HL-60 (cell line): ENCODE measurements around the gene PCNX4.

Experiments used
- DNase-seq, 2 experiments: peaks; one replicate each; pipeline ENCODE4 v3.0.0-alpha.2; 2010 to 2020; ENCODE audit warnings: low read depth in 1 of 2, low spot score in 1 of 2
- H3K27ac ChIP-seq: fragments of 250-450 bp; sonication (Bioruptor Pico); replicated peaks from 2 replicates; pipeline ENCODE4 v1.5.1; 2020; ENCODE audit warnings: mild to moderate bottlenecking, moderate library complexity
- H3K27me3 ChIP-seq: fragments of 250-450 bp; sonication (Bioruptor Pico); 2 replicates; pipeline ENCODE4 v1.5.1; 2021; ENCODE audit warnings: mild to moderate bottlenecking, moderate library complexity; ENCODE audit not compliant: insufficient read depth, poor library complexity, severe bottlenecking
- H3K4me3 ChIP-seq: replicated peaks from 2 replicates; pipeline ENCODE4 v1.5.1; 2011; ENCODE audit warnings: mild to moderate bottlenecking, control low read depth, low read length; ENCODE audit not compliant: insufficient read depth
- GABPA ChIP-seq: IDR thresholded peaks from 2 replicates; pipeline ENCODE4 v1.6.1; 2012; ENCODE audit warnings: low read depth
- POLR2AphosphoS5 ChIP-seq: IDR thresholded peaks from 2 replicates; pipeline ENCODE4 v1.6.1; 2012; ENCODE audit warnings: low read depth
- SPI1 ChIP-seq: IDR thresholded peaks from 2 replicates; pipeline ENCODE4 v1.6.1; 2012; ENCODE audit warnings: low read depth, mild to moderate bottlenecking, borderline replicate concordance
- TF ChIP-seq, protein P1 (sequence below): IDR thresholded peaks from 2 replicates; pipeline ENCODE4 v1.6.1; 2012; ENCODE audit warnings: low read depth; ENCODE audit not compliant: insufficient replicate concordance
- TF ChIP-seq, protein P2 (sequence below): IDR thresholded peaks from one replicate; pipeline ENCODE4 v1.5.1; 2011; ENCODE audit warnings: low read length, control low read depth, inconsistent platforms; ENCODE audit not compliant: insufficient read depth

PCNX4 gene

DNA sequence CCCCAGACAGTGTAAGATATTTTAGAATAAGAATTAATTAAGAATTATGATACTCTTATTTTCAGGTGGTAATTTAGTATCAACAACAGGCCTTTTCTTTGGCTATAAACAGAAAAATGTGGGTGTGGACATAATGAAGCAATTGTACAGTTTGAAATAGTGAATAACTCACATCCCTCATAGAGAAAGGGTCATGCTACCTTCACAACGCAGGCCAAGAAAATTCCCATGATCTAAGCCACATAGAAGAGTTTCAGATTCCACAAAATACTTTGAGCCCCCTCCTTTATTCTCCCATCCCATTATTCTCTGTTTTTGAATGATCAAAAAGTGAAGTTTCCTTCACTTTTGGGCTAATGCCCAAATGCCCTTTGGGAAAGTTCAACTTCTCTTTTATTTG, 97.0 kb downstream of the PCNX4 start:
- DNase-seq = no peak
- TF ChIP-seq, protein P1, sequence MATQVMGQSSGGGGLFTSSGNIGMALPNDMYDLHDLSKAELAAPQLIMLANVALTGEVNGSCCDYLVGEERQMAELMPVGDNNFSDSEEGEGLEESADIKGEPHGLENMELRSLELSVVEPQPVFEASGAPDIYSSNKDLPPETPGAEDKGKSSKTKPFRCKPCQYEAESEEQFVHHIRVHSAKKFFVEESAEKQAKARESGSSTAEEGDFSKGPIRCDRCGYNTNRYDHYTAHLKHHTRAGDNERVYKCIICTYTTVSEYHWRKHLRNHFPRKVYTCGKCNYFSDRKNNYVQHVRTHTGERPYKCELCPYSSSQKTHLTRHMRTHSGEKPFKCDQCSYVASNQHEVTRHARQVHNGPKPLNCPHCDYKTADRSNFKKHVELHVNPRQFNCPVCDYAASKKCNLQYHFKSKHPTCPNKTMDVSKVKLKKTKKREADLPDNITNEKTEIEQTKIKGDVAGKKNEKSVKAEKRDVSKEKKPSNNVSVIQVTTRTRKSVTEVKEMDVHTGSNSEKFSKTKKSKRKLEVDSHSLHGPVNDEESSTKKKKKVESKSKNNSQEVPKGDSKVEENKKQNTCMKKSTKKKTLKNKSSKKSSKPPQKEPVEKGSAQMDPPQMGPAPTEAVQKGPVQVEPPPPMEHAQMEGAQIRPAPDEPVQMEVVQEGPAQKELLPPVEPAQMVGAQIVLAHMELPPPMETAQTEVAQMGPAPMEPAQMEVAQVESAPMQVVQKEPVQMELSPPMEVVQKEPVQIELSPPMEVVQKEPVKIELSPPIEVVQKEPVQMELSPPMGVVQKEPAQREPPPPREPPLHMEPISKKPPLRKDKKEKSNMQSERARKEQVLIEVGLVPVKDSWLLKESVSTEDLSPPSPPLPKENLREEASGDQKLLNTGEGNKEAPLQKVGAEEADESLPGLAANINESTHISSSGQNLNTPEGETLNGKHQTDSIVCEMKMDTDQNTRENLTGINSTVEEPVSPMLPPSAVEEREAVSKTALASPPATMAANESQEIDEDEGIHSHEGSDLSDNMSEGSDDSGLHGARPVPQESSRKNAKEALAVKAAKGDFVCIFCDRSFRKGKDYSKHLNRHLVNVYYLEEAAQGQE = no peak
- TF ChIP-seq, protein P2, sequence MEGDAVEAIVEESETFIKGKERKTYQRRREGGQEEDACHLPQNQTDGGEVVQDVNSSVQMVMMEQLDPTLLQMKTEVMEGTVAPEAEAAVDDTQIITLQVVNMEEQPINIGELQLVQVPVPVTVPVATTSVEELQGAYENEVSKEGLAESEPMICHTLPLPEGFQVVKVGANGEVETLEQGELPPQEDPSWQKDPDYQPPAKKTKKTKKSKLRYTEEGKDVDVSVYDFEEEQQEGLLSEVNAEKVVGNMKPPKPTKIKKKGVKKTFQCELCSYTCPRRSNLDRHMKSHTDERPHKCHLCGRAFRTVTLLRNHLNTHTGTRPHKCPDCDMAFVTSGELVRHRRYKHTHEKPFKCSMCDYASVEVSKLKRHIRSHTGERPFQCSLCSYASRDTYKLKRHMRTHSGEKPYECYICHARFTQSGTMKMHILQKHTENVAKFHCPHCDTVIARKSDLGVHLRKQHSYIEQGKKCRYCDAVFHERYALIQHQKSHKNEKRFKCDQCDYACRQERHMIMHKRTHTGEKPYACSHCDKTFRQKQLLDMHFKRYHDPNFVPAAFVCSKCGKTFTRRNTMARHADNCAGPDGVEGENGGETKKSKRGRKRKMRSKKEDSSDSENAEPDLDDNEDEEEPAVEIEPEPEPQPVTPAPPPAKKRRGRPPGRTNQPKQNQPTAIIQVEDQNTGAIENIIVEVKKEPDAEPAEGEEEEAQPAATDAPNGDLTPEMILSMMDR = no peak
- no peak overlapping the region for H3K27ac ChIP-seq
- no peaks in the 10 kb centered on the region for H3K27me3 ChIP-seq
- no peak overlapping the region for H3K4me3 ChIP-seq

DNA sequence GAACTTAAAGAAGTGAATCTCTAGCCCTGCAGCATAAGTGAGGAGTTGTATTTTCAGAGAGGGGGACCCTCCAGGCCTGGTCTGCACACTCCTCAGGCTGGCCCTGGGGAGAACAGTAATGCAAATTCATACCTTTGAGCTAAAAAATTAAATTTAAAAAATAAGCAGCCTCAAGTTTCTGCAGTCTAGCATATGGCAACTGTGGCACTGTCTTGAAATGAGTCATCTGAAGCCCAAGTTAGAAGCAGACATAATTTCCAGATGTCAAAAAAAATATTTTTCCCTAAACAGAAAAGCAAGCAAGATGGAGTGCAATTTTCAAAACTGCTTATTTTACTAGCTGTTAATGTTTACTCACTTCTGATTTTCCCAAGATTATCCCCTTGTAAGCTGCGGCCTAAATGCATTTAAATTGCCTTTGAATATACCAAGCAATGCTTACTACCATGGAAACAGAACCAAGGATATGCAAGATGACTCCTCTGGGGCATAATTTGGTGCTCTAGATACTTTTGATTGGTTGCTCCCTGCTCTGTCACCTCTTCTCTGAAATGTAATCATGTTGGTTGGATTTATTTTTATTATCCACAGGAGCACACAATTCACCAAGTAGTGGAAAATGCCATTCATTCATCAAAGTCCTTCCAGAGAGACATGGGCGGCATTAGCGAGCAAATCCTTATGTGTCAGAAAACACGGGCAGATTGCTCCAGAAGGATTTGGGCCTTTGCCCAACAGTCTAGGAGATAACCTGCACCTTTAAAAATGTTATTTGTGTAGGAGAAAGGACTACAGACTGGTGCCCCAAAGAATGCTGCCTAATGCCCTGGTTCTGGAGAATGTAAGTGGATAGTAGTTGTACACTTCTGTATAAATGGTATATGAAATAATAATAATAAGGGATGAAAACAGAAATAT, 98.5 kb downstream of the PCNX4 start:
- H3K27me3 ChIP-seq = no peaks in the 10 kb centered on the region
- no peak overlapping the region for H3K4me3 ChIP-seq
- H3K27ac ChIP-seq = no peak overlapping the region
- DNase-seq = no peak
- TF ChIP-seq POLR2AphosphoS5 = no peak
- TF ChIP-seq SPI1 = no peak
- TF ChIP-seq, protein P2 = no peak
- no peak for TF ChIP-seq GABPA
- TF ChIP-seq, protein P1 = no peak

DNA sequence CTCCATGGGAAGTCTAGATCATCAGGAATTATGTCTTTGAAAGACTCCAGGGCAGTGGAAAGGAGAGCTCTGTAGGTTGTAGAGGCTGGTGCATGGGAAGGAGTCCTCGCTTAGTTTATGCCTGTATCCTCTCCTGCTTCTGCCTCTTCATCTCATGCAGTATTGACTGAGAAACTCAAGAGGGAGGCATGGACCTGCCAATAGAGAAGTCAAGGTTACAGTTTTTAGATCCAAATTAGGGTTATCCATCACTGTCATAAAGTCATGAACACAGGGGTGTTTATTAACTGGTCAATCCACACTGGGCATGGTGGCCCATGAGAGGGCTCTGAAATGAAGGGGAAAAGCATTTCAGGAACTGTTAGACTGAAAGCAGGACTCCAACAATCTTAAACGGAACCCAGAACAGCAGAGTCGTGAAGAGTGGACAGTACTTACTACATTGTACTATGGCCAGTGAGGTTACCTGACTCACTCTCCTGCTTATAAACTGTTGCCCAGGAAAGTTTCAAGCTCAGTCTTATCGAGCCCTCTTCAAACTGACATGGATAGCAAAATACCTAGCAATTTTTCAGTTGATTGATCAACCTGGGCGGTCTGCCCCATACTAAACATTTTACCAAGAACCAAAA, 103.6 kb downstream of the PCNX4 start:
- no peaks in the 10 kb centered on the region for H3K27me3 ChIP-seq
- DNase-seq = peak in 1 of 2 experiments; percentile 37
- no peak overlapping the region for H3K27ac ChIP-seq
- no peak for TF ChIP-seq POLR2AphosphoS5
- TF ChIP-seq, protein P2 = no peak
- no peak overlapping the region for H3K4me3 ChIP-seq
